Measurements from ENCODE around the gene PIN1. TPM values are rescaled to one million over a fixed set of nuclear protein-coding genes. Genes with fewer than 3 reads are reported as not detected.
"Not testable (repeated sequence)": the region's sequence is repeated elsewhere in the genome, so short reads cannot be mapped to it uniquely, and the experiment has no call there.

The PIN1 gene
- total RNA-seq, 1 experiment from 2014 or later = 273 TPM

DNA sequence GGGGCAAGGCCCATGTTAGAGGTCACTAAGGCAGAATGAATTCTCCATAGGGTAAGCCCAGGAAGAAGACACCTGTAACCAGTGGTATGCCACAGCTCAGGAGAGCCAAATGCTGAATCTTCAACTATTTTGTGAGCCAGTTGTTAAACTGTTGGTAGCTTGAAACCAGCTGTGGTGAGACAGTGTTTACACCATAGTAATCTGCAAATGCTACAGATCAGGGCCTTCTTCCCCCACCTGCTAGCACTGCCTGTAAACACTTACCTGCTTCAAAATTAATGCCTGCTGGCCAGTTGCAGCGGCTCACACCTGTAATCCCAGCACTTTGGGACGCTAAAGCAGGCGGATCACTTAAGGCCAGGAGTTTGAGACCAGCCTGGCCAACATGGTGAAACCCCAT, 28.3 kb upstream of the PIN1 start:
- H3K4me3 ChIP-seq = no peak overlapping the region
- no peak for DNase-seq
- no peaks in the 10 kb centered on the region for H3K9me3 ChIP-seq
- peaks cover 78% of the 10 kb centered on the region for H3K36me3 ChIP-seq
- no peaks in the 10 kb centered on the region for H3K27me3 ChIP-seq

DNA sequence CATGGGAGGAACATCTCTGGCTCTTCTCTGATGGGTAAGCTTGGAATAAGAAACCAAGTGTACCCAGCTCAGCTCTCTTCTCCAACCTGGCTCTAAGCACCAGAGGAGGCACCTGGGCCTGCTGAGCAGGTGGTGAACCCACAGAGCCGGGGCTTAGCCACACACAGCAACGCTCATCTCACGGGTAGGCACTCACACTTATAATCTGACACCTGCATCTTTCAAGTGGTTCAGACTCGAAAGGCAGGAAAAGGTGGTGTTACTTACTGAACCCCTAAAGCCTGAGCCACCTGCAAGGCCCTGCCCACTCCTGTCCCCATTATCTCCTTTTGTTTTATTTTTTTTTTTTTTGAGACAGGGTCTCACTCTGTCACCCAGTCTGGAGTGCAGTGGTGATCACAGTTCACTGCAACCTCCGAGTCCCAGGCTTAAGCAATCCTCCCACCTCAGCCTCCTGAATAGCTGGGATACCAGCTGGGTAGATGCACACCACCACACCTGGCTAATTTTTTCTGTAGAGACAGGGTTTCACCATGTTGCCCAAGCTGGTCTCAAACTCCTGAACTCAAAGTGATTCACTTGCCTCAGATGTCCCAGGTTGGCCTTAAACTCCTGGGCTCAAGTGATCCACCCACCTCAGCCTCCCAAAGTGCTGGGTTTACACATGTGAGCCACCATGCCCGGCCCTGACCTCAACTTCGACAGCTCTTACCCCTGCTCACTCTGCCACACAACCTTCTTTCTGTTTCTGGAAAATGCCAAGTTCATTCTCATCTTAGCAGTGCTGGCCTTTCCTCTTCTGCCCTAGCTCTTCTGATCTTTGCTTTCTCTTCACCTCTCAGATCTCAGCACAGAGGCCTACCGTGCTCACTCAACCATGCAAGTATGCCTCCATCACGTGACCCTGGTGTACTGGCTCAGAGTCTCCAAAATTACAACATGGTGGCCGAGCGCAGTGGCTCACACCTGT, 26.0 kb upstream of the PIN1 start:
- peaks cover 85% of the 10 kb centered on the region for H3K36me3 ChIP-seq
- no peak for DNase-seq

DNA sequence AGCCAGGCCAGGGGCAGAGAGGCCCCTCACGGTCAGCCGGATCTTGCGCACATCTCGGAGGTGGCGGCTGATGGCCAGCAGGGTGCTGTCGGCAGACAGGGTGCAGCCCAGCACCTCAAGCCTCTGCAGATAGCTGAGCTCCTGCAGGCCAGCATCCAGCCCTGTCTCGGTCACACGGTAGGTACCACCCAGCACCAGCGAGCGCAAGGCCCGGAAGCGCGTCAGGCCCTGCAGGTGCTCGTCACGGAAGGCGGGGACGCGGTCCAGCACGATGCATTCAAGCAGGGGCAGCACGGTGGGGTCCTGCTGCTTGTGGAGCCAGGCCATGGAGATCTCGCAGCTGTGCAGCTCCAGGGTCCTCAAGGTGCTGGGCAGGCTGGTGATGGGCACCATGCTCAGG, 24.0 kb upstream of the PIN1 start:
- H3K4me3 ChIP-seq = no peak overlapping the region
- H3K36me3 ChIP-seq = peaks cover 90% of the 10 kb centered on the region

More for the DNA sequence above, 26.0 kb upstream of the PIN1 start:
- Histone ChIP-seq H3K27me3 (no peaks in the 10 kb centered on the region), H3K9me3 (no peaks in the 10 kb centered on the region), H3K4me3 (no peak overlapping the region)

DNA sequence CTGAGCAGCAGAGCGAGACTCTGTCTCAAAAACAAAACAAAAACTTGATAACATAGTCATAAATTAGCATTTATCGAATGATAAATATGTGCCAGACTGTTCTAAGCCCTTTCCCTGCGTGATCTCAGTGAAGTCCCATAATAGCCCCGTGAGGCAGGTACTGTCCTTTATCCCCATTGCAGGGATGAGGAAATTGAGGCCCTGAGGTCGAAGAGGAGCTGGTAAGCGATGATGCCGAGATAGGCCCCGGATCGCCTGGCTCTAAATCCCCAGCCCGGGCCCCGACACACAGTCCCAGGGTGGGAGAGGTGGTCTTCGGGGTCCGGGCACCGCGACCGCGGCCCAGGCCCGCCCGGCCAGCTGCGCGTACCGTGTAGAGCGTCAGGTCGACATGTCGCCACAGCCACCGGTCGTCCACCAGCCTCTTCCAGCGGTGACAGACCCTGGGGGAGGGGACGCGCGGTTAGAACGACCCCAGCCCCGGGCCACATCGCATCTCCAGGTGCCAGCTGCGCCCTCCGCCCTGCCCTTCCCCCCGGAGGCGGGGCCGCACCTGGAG, 16.9 kb upstream of the PIN1 start:
- Histone ChIP-seq H3K36me3 (peaks cover 47% of the 10 kb centered on the region), H3K4me3 (peak overlapping the region; percentile 89), H3K27me3 (no peaks in the 10 kb centered on the region), H3K9me3 (peaks cover 19% of the 10 kb centered on the region)
- DNase-seq = no peak

More for the DNA sequence above, 24.0 kb upstream of the PIN1 start:
- peaks cover 9% of the 10 kb centered on the region for H3K9me3 ChIP-seq
- DNase-seq = no peak
- H3K27me3 ChIP-seq = no peaks in the 10 kb centered on the region

DNA sequence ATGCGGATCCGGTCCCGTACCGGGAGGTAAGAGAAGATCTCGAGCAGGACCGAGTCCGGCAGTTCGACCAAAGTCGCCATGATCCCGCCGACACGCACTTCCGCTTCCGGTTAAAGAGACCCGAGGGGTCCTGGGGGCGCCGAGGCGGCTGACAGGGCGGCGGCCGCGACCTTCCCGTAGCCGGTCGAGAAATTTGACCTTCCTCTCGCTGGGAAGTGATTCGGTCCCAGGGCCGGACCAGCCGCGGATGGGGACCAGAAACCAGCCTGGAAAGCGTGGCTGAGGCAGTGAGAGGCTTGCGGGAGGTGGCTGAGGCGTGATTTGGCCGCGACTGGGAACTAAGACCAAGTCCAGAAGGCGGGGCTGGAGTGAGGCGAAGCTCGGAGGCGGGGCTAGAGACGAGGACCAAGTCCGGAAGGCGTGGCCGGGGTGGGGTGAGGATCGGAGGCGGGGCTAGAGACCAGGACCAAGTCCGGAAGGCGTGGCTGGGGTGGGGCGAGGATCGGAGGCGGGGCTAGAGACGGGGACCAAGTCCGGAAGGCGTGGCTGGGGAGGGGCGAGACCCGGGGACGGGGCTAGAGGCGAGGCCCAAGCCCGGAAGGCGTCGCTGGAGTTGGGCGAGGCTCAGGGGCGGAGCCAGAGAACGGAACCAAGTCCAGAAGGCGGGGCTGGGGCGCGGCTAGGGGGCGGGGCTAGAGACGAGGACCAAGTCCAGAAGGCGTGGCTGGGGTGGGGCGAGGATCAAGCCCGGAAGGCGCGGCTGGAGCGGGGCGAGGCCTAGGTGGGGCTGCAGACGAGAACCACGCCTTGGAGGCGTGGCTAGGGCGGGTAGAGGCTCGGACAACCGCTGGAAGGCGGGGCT, 16.2 kb upstream of the PIN1 start, which contains the start of gene FBXL12:
TSS of gene FBXL12 (minus strand) at position 346 of the 862 bp plus-strand sequence. CDS start at position 80, 266 bp downstream.
- Histone ChIP-seq H3K9me3 (peaks cover 19% of the 10 kb centered on the region), H3K27me3 (no peaks in the 10 kb centered on the region), H3K4me3 (peak within 1 kb of the TSS; percentile 89), H3K36me3 (peaks cover 40% of the 10 kb centered on the region)
- peak; percentile 100 for DNase-seq

DNA sequence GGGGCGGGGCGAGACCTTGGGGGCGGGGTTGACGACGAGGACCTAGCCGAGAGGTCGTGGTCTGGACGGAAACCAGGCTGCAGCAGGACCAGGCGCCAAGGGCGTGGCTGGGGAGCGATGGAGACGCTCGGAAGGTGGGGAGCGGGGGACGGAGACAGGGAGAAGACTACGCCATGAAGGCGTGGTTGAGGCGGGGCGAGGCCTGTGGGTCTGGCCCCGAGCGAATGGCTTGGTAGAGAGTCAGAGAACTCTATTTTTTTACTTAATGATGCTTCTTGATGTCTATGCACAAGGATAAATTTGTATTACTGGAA, 15.6 kb upstream of the PIN1 start:
- Histone ChIP-seq H3K36me3 (peaks cover 36% of the 10 kb centered on the region), H3K4me3 (peak overlapping the region; percentile 10), H3K9me3 (peaks cover 19% of the 10 kb centered on the region), H3K27me3 (no peaks in the 10 kb centered on the region)
- peak; percentile 100 for DNase-seq

DNA sequence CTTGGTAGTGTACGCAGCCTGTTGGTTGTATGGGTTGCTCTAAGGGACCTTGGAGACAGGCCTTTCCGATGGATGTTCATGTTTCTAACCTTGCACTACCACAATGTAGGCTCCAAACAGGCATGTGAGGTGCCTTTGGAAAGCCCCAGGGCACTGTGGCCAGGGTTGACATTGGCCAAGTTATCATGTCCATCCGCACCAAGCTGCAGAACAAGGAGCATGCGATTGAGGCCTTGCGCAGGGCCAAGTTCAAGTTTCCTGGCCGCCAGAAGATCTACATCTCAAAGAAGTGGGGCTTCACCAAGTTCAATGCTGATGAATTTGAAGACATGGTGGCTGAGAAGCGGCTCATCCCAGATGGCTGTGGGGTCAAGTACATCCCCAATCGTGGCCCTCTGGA, 15.1 kb upstream of the PIN1 start:
- Histone ChIP-seq H3K4me3 (peak overlapping the region; percentile 10), H3K9me3 (peaks cover 15% of the 10 kb centered on the region), H3K36me3 (peaks cover 35% of the 10 kb centered on the region)
- not testable (repeated sequence) for H3K27me3 ChIP-seq, DNase-seq

DNA sequence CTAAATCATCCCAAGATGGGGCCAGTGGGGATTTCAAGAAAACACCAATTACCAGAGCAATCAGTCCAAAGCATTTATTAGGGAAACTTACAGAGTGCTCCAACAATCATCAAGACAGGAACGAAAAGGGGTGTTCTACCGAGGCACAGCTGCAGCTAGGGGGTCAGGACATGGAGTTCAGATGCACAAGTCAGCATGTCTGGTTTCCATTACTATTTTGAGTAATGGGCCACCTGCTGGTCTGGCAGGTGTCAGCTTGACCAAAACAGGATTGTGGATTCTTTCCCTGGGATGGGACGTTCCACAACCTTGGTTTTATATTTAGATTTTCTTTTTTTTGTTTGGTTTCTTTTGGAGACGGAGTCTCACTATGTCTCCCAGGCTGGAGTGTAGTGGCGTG, 11.3 kb upstream of the PIN1 start:
- Histone ChIP-seq H3K27me3 (no peaks in the 10 kb centered on the region), H3K36me3 (peaks cover 3% of the 10 kb centered on the region), H3K9me3 (no peaks in the 10 kb centered on the region), H3K4me3 (no peak overlapping the region)
- DNase-seq = no peak

DNA sequence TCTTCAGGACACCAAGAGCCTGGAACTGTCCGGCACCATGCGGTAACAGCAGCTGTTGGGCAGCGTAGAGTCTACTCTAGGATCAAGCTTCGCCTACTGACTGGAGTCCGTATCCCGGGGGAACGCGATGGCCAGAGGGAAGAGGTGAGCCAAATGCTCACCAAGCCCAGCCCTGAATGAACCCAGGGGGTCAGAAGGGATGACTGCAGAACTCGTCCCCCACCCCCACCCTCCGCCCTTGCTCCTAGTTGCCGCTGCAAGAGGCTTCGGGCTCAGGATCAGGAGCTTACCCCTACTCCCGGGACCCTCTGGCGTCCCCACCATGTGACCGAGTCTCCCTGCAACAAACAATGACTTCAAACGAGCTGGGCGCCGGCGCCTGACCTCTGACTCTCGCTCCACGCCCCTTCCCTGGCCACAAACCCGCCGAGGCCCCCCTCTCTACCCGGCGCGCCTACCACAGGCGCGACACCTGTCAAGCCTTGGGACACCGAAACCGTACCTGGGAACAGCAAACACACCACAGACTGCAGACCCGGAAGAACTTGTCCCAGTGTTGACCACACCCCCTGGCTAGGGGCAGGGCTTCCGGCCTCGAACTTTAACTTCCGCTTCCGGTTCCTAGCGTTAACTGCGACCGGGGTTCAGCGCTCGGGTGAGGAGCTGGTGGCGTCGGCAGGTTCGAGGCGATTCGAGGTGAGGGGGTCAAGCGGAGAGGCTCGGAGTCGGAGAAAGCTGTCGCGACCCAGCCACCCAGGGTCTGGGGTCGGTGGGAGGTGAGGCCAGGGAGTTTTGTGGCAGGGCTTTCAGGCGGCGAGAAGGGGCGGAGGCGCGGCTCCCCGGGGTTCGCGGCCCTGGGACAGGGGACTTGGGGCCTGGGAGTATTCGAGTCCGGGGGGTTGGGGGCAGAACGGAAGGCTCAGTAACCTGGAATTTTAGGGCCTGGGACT, 7.6 kb upstream of the PIN1 start, which contains the start of gene UBL5:
TSS of gene UBL5 (plus strand) at position 630 of the 950 bp plus-strand sequence. CDS start 420 bp downstream, outside the sequence.
- H3K36me3 ChIP-seq = peaks cover 6% of the 10 kb centered on the region; the same call in 1 of the 2 replicates
- peak within 1 kb of the TSS; percentile 91 for H3K4me3 ChIP-seq
- H3K9me3 ChIP-seq = no peaks in the 10 kb centered on the region
- DNase-seq = peak; percentile 79
- no peaks in the 10 kb centered on the region for H3K27me3 ChIP-seq

DNA sequence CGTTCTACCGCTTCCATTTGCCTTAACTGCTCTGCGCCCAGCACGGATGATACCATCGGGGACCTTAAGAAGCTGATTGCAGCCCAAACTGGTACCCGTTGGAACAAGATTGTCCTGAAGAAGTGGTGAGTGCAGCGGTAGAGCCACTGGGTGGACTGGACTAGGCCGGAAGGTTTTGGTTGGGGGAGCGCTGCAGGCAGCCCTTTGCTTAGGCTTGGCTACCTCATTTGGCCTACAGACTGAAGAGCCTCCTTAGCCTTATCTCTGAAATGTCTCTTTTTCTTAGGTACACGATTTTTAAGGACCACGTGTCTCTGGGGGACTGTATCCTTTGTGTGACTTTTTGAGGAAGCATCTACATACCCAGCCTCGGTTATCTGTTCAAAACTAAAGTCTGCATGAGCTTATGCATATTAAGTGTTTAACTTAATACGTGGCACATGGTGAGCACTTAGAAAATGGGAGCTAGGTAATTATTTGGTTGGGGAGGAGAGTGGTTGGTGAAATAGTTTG, 6.5 kb upstream of the PIN1 start:
- H3K27me3 ChIP-seq = no peaks in the 10 kb centered on the region
- no peak for DNase-seq
- no peaks in the 10 kb centered on the region for H3K9me3 ChIP-seq
- H3K4me3 ChIP-seq = peak overlapping the region; percentile 91
- H3K36me3 ChIP-seq = peaks cover 6% of the 10 kb centered on the region; the same call in 1 of the 2 replicates

DNA sequence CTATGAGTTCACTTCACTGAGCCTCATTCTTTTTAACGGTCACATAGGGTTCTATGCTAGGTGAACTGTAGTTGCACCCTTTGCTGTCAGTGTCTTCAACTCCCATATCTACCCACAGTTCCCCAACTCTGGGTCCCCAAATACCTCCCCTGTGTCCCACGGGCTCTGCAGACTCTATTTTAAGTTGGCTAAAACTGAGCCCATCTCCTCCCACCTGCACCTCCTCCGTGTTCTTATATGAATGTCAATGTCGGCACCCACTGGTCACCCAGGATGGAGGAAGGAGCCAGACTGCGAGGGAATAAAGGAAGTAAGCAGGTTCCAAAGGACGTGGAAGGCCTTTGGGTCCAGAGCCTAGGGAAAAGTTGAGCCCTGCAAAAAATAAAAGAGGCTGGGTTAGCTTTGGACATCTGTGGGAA, 802 bp upstream of the PIN1 start:
- DNase-seq = no peak
- H3K4me3 ChIP-seq = peak overlapping the region; percentile 75

DNA sequence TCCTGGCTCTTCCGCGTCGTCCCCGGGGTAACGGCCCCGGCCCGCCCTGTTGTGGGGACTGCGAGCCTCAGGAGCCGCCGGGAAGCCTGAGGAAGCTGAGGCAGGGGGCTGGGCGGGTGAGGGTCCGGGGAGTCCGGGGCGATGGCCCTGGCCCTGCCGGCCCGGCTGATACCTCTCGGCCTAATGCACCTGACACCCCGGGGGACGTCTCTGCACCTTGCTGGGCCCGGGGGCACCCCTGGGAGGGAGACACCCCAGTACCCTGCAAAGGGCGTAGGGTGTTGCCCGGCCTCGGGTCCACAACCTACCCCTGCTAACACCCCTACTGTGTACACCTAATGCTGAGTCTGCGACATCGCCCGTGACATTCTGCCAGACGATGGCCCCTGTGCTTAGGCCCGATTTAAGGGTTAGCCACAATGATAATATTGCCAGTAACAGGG, 410 bp downstream of the PIN1 start:
- H3K36me3 ChIP-seq = peaks cover 39% of the 10 kb centered on the region
- no peaks in the 10 kb centered on the region for H3K9me3 ChIP-seq
- no peak for DNase-seq
- H3K4me3 ChIP-seq = peak overlapping the region; percentile 75
- no peaks in the 10 kb centered on the region for H3K27me3 ChIP-seq

More for the DNA sequence above, 802 bp upstream of the PIN1 start:
- H3K27me3 ChIP-seq = no peaks in the 10 kb centered on the region
- H3K9me3 ChIP-seq = no peaks in the 10 kb centered on the region
- H3K36me3 ChIP-seq = peaks cover 26% of the 10 kb centered on the region

DNA sequence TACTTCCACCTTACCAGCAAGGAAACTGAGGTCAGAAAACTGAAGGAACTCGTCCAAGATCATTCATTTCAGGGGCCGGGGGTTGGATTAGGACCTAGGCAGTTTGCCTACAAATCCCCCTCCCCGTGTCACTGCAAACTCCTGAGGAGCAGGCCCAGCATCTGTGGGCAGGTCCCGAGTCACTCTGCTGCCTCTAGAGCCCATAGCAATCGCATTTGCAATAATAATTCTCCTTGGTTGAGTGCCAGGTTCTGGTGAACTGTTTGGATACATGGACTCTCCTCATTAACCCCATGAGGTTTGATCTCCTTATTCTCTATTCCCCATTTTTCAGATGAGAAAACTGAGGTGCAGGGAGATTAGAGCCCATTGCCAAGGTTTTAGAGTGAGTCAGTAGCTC, 903 bp downstream of the PIN1 start:
- peak; percentile 35 for DNase-seq
- Histone ChIP-seq H3K27me3 (no peaks in the 10 kb centered on the region), H3K36me3 (peaks cover 41% of the 10 kb centered on the region), H3K4me3 (peak overlapping the region; percentile 75), H3K9me3 (no peaks in the 10 kb centered on the region)

DNA sequence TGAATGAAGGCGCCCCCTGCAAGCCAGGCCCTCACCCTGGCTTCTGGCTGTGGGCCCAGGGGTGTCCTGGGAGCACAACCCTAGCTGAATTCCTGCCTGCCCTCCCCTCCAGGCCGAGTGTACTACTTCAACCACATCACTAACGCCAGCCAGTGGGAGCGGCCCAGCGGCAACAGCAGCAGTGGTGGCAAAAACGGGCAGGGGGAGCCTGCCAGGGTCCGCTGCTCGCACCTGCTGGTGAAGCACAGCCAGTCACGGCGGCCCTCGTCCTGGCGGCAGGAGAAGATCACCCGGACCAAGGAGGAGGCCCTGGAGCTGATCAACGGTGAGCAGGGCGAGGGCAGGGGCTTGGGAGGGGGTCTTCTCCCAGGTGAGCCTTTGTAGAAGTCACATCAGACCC, 3.2 kb downstream of the PIN1 start:
- no peaks in the 10 kb centered on the region; the same call in 1 of the 2 replicates for H3K9me3 ChIP-seq
- H3K27me3 ChIP-seq = no peaks in the 10 kb centered on the region
- H3K4me3 ChIP-seq = no peak overlapping the region
- peaks cover 64% of the 10 kb centered on the region for H3K36me3 ChIP-seq
- no peak for DNase-seq

DNA sequence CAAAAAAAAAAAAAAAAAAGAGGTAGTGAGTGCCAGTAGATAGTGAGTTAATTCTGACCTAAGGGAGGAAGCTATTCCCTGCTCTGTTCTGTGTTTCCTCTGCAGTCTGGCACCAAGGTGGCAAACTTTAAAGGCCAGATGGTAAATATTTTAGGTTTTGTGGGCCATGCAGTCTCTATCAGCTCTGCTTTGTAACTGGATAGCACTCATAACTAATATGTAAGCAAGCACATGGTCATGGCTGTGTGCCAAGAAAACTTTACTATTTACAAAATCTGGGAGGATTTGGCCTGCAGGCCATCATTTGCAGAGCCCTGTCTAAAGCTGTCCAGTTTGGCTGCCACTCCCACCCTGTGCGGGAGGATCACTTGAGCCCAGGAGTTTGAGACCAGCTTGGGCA, 4.3 kb downstream of the PIN1 start:
- Histone ChIP-seq H3K9me3 (no peaks in the 10 kb centered on the region; the same call in 1 of the 2 replicates), H3K27me3 (no peaks in the 10 kb centered on the region), H3K36me3 (peaks cover 75% of the 10 kb centered on the region), H3K4me3 (no peak overlapping the region)
- no peak for DNase-seq

Measured in MG63 (cell line).